GM18519 (cell line): Measurements from ENCODE around the gene FAM110A.
"Not testable (repeated sequence)": the region's sequence is repeated elsewhere in the genome, so short reads cannot be mapped to it uniquely, and the experiment has no call there.

ENCODE experiments used
- ATAC-seq: cut with Tn5 transposase; IDR thresholded peaks from one replicate; pipeline ENCODE4 v1.9.1; 2021; ENCODE audit warnings: mild to moderate bottlenecking, moderate library complexity; ENCODE audit not compliant: unreplicated experiment, low FRiP score

The FAM110A gene

DNA sequence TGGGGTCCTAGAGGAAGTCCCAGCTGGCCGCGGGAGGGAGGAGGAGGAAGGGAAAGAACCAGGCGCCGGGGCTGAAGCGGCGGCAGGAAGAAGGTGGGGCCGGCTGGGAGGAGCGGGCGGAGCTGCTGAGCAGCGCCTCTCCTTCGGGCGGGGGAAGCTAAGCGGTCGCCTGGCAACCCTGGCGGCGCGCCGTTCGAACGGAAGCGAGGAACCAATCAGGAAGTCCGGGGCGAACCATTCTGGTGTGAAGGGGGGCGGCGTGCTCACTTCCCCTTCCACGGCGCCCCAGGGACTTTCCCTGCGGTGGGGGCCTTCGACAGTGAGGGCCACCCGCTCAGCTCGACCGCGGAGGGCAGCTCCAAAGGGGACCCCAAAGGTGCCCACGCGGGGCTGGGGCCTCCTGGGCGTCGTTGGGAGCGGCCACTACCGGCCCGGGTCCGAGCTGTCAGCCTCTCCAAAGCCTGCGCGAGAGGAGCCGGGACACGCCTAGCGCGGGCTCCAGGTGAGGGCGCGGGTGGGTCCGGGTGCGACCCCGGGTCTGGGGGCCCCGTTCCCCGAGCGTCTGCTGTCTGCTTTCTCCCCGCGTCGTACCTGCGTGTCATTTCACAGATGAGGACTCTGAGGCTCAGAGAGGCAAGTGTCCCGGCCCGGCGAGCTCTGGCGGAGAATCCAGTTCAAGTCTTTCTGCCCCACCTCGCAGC lies at the start of gene FAM110A:
TSS of gene FAM110A (plus strand) at position 266 of the 701 bp plus-strand sequence. CDS start 11,090 bp downstream, outside the sequence.
- ATAC-seq: peak; percentile 87

GRCh38 chr20:787825-788224 lies 45.7 kb upstream of the FAM110A start:
- ATAC-seq: no peak

DNA sequence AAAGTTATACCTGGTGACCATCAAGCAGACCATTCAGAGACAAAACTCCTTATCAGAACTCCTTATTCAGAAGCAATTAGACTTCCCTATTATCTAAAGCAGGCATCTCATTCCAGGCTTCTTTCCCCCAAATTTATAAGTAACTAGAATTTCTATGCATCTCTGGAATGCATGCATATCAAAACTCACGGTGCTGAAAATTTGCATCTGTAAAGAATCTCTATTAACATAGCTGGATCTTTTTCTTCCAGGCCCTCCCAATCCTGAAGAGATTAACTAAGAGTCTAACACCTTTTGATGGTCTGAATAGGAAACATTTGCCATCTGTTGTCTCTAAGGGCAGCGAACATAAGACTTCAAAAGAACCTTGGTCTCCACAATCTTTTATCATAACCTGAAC lies 42.5 kb upstream of the FAM110A start:
- ATAC-seq: no peak

DNA sequence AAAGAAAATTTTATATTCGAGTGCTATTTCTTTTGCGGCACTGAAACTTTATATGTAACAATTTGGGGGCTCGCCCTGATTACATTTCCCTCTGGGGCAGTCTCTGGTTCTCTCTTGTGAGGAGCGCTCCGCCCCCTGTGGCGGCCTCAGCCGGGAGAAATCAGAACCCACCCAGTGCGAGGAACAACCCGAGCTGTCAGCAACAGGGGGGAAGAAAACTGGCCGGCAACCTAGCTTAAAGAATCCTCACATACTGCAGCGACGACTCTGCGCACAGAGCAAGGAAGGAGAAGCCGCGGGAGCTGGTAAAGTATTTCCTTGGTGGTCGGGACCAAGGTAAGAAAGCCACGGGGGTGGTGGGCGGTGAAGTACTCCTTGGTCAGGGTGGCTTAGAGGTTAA lies 41.3 kb upstream of the FAM110A start:
- no peak for ATAC-seq

- ATAC-seq: no peak
Observed at GRCh38 chr20:796921-797320, 36.6 kb upstream of the FAM110A start.

GRCh38 chr20:798746-799145 lies 34.8 kb upstream of the FAM110A start:
- not testable (repeated sequence) for ATAC-seq

- ATAC-seq: not testable (repeated sequence)
Observed at GRCh38 chr20:800026-800425, 33.5 kb upstream of the FAM110A start.

GRCh38 chr20:801678-802077 lies 31.8 kb upstream of the FAM110A start:
- no peak for ATAC-seq

GRCh38 chr20:805713-806112 lies 27.8 kb upstream of the FAM110A start:
- ATAC-seq: no peak

- ATAC-seq: not testable (repeated sequence)
Observed at GRCh38 chr20:811776-812434, 21.6 kb upstream of the FAM110A start.

- not testable (repeated sequence) for ATAC-seq
Observed at GRCh38 chr20:812435-812814, 21.1 kb upstream of the FAM110A start.

GRCh38 chr20:813390-813789 lies 20.1 kb upstream of the FAM110A start:
- no peak for ATAC-seq

- ATAC-seq: no peak
Observed at GRCh38 chr20:815226-815625, 18.3 kb upstream of the FAM110A start.

- ATAC-seq: no peak
Observed at GRCh38 chr20:815914-816606, 17.5 kb upstream of the FAM110A start.

- ATAC-seq: no peak
Observed at GRCh38 chr20:818001-818664, 15.4 kb upstream of the FAM110A start.

GRCh38 chr20:819680-820322 lies 13.7 kb upstream of the FAM110A start:
- no peak for ATAC-seq

GRCh38 chr20:820323-820953 lies 13.1 kb upstream of the FAM110A start:
- ATAC-seq: no peak

DNA sequence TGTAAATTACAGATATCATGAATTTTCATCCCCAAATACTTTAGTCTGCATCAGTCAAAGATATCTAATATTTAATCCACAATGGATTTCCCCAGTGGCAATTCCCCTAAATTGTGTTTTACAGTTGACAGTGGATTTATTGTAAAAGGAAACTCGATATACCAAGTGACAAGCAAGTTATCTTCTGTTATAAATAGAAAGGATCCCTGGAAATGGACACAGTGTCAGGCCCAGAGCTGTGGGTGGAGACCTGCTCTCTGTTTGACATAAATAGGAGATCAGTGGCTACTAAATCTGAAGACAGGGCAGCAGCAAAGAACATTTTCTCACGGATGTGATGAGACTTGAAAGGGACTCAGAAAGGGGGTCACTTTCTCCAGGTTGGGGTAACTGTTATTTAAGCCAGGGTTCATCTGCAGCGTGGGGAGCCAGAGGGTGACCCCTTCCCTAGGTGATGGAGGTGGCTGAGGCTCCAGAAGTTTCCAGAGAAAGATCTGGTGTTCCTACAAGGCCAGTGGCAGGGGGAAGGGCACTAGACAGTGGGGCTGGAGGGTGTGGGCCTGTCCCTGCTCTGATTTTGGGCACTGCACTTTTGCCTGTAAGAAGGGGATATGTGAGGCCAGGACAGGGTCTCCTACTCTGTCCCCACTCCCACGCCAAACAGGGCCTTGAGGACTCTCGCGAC lies 12.3 kb upstream of the FAM110A start:
- no peak for ATAC-seq

DNA sequence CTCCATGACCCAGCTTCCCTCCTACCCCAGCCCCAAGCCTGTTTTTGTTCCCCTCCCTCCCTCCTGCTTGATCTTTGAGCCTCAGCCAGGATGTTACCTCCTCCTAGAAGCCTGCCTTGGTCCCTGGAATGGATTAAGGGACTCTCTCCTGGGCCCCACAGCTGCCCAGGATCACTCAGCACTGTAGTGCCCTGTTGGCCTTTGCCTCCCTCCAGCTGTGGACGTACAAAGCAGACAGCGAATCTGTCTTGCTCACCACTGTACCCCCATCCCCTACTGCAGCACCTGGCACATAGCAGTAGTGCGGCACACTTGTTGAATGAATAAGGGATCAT lies 11.8 kb upstream of the FAM110A start:
- ATAC-seq: no peak
